ENCODE measurements around the gene SLC6A14.

- no peak for TF ChIP-seq POLR2A (IDR thresholded peaks at IDR 0.05; ENCODE audit: low read depth, low read length)
- TF ChIP-seq POLR2AphosphoS5 (IDR thresholded peaks at IDR 0.05; ENCODE audit: insufficient read depth, low read depth, low read length), result no peak
- TF ChIP-seq CTCF (IDR thresholded peaks at IDR 0.05; ENCODE audit: extremely low read depth in 1 of 2, insufficient read depth in 1 of 2, low read depth in 1 of 2, low read length in 2 of 2), result no peak
- no peak for TF ChIP-seq JUN (IDR thresholded peaks at IDR 0.05; ENCODE audit: borderline replicate concordance, insufficient read depth, insufficient read length, low read depth)
- no peak for TF ChIP-seq MAX (IDR thresholded peaks at IDR 0.05; ENCODE audit: insufficient read depth, insufficient read length)
- TF ChIP-seq EZH2 (IDR thresholded peaks at IDR 0.05; ENCODE audit: borderline replicate concordance, low read depth, low read length, severe bottlenecking), result no peak
These were observed 63.4 kb downstream of the SLC6A14 start for GRCh38 chrX:116499780-116500179.
